HepG2 (cell line): ENCODE measurements around the gene LILRB3.

Source experiments
- KDM5B ChIP-seq: sonication (generic); formaldehyde crosslinking; IDR thresholded peaks from 2 replicates; pipeline ENCODE4 v1.4.0; 2020; ENCODE audit warnings: missing genetic modification reagents, mild to moderate bottlenecking, borderline replicate concordance
- ZNF274 ChIP-seq: sonication (generic); formaldehyde crosslinking; IDR thresholded peaks from 2 replicates; pipeline ENCODE4 v1.5.1; 2020; ENCODE audit warnings: mild to moderate bottlenecking, missing genetic modification reagents

- TF ChIP-seq ZNF274 (CRISPR knock-in tag) (no peak), KDM5B (CRISPR knock-in tag) (no peak)
These were observed 50.1 kb downstream of the LILRB3 start, which contains the start of gene TMC4 for GRCh38 chr19:54172471-54173358.
